BE2C (cell line): ENCODE data around the gene NPAS3.

Source experiments
- DNase-seq: peaks from one replicate; pipeline ENCODE4 v3.0.0-alpha.2; 2020
- H3K27me3 ChIP-seq: fragments of 250-450 bp; sonication (Bioruptor Pico); 2 replicates; pipeline ENCODE4 v1.5.1; 2020; ENCODE audit warnings: mild to moderate bottlenecking
- H3K36me3 ChIP-seq: fragments of 250-450 bp; sonication (Bioruptor Pico); 2 replicates; pipeline ENCODE4 v1.5.1; 2020; ENCODE audit warnings: mild to moderate bottlenecking
- H3K4me1 ChIP-seq: fragments of 250-450 bp; sonication (Bioruptor Pico); 2 replicates; pipeline ENCODE4 v1.5.1; 2020
- H3K4me3 ChIP-seq: 2 replicates; pipeline ENCODE4 v1.5.1; 2011; ENCODE audit warnings: low read depth, low read length
- H3K9me3 ChIP-seq: fragments of 250-450 bp; sonication (Bioruptor Pico); 2 replicates; pipeline ENCODE4 v1.5.1; 2020
- TF ChIP-seq, protein P1 (sequence below): IDR thresholded peaks from 2 replicates; pipeline ENCODE4 v1.5.1; 2012; ENCODE audit warnings: mild to moderate bottlenecking, low read depth, low read length

The NPAS3 gene

DNA sequence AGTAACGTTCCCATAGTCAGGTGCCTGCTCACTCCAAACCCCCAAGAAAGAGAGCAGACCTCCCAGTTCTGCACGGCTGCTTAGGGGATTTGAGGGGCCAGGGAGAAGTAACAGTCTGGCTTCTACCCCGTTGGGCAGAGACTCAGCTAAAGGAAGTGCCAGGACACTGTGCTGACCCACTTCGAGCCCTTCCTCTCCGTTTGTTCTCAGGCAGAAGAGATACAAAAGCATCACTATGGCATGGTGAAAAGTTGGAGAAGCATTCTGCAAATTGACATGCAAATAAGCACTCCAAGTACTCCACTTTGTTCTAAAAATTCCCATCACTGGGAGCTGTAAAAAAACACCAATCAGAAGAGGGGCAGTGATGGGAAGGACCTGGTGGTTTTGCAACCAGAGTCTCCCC lies 773.1 kb downstream of the NPAS3 start:
- Histone ChIP-seq H3K9me3 (no peaks in the 10 kb centered on the region), H3K27me3 (no peaks in the 10 kb centered on the region), H3K4me3 (no peak overlapping the region), H3K4me1 (no peaks in the 10 kb centered on the region), H3K36me3 (no peaks in the 10 kb centered on the region)
- no peak for DNase-seq
- TF ChIP-seq, protein P1, sequence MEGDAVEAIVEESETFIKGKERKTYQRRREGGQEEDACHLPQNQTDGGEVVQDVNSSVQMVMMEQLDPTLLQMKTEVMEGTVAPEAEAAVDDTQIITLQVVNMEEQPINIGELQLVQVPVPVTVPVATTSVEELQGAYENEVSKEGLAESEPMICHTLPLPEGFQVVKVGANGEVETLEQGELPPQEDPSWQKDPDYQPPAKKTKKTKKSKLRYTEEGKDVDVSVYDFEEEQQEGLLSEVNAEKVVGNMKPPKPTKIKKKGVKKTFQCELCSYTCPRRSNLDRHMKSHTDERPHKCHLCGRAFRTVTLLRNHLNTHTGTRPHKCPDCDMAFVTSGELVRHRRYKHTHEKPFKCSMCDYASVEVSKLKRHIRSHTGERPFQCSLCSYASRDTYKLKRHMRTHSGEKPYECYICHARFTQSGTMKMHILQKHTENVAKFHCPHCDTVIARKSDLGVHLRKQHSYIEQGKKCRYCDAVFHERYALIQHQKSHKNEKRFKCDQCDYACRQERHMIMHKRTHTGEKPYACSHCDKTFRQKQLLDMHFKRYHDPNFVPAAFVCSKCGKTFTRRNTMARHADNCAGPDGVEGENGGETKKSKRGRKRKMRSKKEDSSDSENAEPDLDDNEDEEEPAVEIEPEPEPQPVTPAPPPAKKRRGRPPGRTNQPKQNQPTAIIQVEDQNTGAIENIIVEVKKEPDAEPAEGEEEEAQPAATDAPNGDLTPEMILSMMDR = no peak

DNA sequence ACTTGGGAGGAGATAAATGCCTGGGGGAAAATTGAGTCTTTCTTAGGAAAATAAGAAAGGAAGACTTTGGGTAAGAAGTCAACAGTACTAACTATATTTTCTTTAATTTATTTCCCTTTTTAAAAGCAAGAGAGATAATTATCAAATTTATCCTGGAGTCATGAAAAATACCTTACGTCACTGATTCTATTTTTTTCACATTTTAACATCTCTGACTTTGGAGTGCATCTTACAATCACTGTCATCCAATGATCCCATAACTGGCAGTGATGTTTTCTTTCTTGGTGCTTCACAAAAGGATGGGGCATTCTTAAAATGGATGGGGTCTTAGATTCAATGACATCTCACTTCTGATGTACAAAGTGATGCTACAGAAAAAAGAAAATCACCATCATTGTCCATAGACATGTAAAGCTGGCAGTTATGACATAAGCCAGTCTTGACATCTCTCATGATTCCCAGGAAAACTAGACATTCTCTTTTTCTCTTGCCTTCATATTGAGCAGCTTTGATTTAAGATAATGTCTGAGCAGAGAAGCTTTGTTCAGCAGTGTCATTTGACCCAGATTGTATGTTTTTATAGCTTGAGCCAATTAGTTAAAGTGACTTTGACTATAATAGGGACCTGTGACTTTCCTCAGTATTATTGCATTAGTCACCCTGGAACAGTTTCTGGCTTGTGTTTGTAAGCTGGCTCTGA lies 776.0 kb downstream of the NPAS3 start:
- Histone ChIP-seq H3K4me1 (no peaks in the 10 kb centered on the region), H3K4me3 (no peak overlapping the region), H3K9me3 (no peaks in the 10 kb centered on the region), H3K27me3 (no peaks in the 10 kb centered on the region), H3K36me3 (no peaks in the 10 kb centered on the region)
- no peak for DNase-seq
- TF ChIP-seq, protein P1 = no peak

DNA sequence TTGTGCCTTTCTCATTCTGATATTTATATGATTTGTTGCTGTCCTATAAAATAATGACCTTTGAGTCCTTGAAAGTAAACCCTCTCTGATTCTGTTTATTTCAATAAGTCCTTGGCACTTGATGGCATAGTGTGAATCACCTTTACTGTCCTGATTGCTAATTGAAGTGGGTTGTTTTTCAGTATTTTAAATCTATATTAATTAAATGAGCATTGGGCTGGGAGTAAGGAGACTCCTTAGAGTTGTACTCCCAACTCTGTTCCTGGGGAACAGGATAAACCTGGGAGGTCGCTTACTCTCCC lies 776.5 kb downstream of the NPAS3 start:
- TF ChIP-seq, protein P1 = no peak
- no peaks in the 10 kb centered on the region for H3K27me3 ChIP-seq
- H3K4me1 ChIP-seq = no peaks in the 10 kb centered on the region
- H3K4me3 ChIP-seq = no peak overlapping the region
- no peak for DNase-seq
- no peaks in the 10 kb centered on the region for H3K36me3 ChIP-seq
- no peaks in the 10 kb centered on the region for H3K9me3 ChIP-seq

DNA sequence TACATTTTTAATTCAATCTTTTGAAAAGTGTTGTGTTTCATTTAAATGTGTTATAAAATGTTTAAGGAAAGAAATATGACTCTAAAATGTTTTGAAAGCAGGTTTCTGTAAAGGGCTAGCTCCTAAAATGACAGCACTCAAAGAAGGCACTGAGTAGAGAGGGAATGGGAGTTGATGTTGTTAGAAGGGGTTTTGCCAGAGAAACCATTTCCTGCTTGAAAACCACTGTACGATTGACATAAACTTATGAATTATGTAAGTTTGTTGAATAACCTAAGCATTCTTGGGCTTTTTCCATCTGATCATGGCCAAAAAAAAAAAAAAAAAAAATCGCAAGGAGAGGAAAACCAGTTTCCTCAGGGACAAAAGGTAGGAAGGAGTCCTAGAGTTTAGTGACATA lies 778.2 kb downstream of the NPAS3 start:
- H3K36me3 ChIP-seq = no peaks in the 10 kb centered on the region
- no peaks in the 10 kb centered on the region for H3K27me3 ChIP-seq
- no peak overlapping the region for H3K4me3 ChIP-seq
- no peak for DNase-seq
- no peaks in the 10 kb centered on the region for H3K9me3 ChIP-seq
- TF ChIP-seq, protein P1 = no peak
- H3K4me1 ChIP-seq = no peaks in the 10 kb centered on the region

DNA sequence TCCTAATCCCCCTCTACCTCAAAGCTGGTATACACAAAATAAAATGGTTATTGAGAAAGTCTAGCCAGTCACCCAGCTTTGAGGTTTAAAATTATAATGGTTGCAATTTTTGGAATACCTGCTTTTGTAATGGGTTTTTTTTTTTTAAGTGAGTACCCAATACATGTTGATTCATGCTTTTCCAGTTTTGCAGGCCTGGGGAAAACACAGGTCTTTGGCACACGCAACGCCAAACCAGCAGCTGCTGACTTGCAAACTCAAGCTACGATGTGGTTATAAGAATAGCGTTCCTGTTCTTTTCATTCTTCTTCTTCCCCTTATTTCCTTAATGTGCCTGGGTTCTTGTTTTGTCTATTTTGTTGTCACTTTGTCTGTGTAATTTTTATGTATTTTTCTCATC lies 779.2 kb downstream of the NPAS3 start:
- Histone ChIP-seq H3K27me3 (no peaks in the 10 kb centered on the region), H3K4me3 (no peak overlapping the region), H3K9me3 (no peaks in the 10 kb centered on the region), H3K36me3 (no peaks in the 10 kb centered on the region), H3K4me1 (no peaks in the 10 kb centered on the region)
- no peak for DNase-seq
- TF ChIP-seq, protein P1 = no peak

DNA sequence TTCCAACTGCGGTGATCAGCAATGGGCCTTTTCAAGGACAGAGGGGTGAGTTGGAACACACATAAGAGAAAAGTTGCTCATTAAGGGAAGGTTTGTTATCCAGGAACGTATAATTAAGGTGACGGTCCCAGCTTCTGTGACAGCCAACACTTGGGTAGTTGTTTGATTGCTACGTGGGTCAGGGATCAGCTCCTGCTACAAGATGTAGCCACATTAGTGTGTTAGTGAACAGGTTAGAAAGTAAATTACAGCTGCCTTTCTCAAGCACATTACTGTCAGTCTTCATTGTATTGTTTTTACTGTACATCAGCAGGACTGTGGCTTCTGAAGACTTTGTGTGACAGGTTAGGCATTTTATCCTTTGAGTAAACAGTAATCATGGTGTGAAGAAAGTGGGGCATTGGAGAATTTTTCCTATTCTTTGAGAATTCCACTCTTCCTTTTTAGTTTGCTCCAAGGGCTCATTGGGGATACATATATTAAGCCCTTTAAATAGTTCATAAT lies 781.7 kb downstream of the NPAS3 start:
- Histone ChIP-seq H3K36me3 (no peaks in the 10 kb centered on the region), H3K27me3 (no peaks in the 10 kb centered on the region), H3K4me3 (no peak overlapping the region), H3K9me3 (no peaks in the 10 kb centered on the region), H3K4me1 (no peaks in the 10 kb centered on the region)
- no peak for DNase-seq
- TF ChIP-seq, protein P1 = no peak
